ENCODE results near the gene GADD45A.

Gene GADD45A

DNA sequence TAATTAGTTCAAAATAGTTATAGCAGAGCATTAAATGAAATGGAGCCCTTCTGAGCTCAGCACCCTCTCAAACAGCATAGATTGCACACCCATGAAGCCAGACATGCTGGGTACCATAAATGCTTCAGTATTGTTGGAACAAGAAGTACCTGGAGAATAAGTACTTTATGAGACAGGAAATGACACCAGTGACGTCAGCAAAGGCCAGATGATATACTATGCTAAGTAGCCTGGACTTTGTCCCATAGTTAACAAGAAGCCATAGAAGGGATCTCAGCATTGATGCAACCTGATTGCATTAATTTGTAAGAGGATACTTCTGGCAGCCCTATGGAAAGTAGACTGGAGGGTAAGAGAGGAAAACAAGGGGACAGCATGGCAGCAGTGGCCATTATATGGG, 16.3 kb upstream of the GADD45A start:
- DNase-seq, result no peak

GRCh38 chr1:67672260-67672803, 12.7 kb upstream of the GADD45A start:
- DNase-seq, result no peak

- DNase-seq, result no peak
These were observed 11.4 kb upstream of the GADD45A start for GRCh38 chr1:67673468-67674201.

GRCh38 chr1:67674260-67675011, 10.6 kb upstream of the GADD45A start:
- DNase-seq, result peak in 1 of 56 donors; percentile 1

GRCh38 chr1:67675800-67676199, 9.2 kb upstream of the GADD45A start:
- no peak for DNase-seq

- DNase-seq, result no peak
These were observed 8.7 kb upstream of the GADD45A start for GRCh38 chr1:67676287-67676686.

DNA sequence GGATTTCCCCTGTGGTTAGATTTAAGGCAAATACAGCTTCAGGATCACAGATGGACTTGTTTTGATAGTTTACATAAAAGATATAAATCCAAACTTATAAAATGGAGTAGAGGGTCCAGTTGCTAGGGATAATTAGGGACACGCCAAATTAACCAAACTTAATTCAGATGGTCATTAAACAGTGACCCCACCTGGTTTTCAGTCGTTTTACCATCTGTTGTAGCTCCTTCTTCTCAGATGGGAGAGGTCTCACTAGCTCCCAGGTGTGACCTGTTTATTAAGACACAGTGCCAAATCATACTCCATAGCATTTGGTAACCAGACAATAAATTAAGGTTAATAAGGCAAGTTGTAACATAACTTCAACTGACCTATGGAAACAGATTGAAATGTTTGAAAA, 8.1 kb upstream of the GADD45A start:
- no peak for DNase-seq

- no peak for DNase-seq
These were observed 7.6 kb upstream of the GADD45A start for GRCh38 chr1:67677408-67677807.

- DNase-seq, result no peak
These were observed 7.1 kb upstream of the GADD45A start for GRCh38 chr1:67677930-67678329.

DNA sequence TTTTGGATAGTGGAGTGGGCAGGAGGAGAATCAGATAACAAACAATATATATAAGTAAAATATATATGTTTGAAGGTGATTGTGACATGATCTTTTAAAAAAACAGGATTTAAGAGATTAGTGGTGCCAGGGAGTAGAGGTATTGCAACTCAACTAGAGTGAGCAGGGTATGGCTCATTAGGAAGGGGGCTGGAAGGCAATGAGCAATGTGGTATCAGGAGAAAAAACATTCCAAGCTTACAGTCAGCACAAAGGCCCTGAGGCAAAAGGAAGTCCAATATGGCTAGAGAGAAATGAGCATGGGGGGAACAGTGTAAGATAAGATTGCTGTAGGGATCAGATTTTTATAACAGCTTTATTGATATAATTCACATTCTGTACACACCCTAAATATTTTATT, 5.3 kb upstream of the GADD45A start:
- DNase-seq, result no peak

DNA sequence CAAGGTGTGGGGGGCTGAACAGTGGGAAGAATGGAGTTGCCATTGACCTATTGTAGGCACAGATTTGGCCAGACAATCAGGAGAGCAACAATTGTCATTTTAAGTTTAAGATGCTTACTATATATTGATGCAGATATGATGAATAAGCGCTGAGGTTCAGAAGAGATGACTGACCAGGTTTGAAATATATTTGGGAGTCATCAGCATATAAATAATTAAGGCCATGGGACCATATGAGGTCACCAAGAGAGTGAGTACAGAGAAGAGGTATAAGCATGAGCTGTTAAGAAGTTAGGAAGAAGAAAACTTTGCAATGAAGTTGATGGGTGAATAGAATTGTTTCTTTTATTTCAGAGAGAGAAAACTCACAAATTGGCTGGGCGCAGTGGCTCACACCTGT, 4.5 kb upstream of the GADD45A start:
- no peak for DNase-seq

- no peak for DNase-seq
These were observed 2.3 kb upstream of the GADD45A start for GRCh38 chr1:67682659-67683197.

GRCh38 chr1:67683316-67683715, 1.7 kb upstream of the GADD45A start:
- no peak for DNase-seq

DNA sequence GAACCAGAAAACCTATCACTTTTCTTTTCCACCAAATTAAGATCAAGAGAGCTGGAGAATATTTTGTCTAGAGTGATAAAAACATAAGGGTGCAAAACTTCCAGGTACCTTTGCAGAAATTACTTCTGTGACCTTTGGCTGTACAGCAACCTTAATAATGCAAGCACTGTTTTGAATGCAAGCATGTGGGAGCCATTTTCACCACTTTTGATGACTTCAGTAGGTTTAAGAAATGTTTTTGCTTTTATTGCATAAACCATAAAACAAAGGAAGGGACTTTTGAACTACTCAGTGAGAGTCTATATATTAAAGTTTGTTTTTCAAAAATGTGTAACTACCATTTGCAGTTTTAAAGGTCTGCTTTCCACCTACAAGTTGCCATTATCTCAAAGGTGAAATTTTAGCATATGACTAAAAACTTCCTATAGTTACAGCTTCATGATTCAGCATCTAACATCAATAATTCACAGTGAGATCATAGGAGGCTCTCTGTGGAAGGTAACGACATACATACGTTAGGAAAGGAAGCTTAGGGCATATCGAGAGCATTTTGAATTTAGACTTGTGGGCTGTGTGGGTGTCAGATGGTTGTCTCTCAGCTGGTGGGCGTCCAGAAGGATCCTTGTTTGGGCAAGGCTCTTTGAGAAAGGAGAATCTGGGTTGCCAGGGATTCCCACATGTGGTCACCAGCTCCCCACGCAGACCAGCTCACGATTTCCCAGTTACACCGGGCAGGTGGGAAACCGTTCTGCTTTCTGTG, 1.1 kb upstream of the GADD45A start:
- peak in 13 of 56 donors; percentile 1 to 44 (median 10) for DNase-seq

GRCh38 chr1:67684526-67685066, 405 bp upstream of the GADD45A start:
- peak in 1 of 56 donors; percentile 23 for DNase-seq

- DNase-seq, result peak in 31 of 56 donors; percentile 26 to 64 (median 45)
These were observed 711 bp downstream of the GADD45A start for GRCh38 chr1:67685558-67686266.

- DNase-seq, result peak in 53 of 56 donors; percentile 18 to 80 (median 55)
These were observed 1.5 kb downstream of the GADD45A start for GRCh38 chr1:67686267-67687197.

GRCh38 chr1:67687198-67687545, 2.2 kb downstream of the GADD45A start:
- DNase-seq, result no peak

DNA sequence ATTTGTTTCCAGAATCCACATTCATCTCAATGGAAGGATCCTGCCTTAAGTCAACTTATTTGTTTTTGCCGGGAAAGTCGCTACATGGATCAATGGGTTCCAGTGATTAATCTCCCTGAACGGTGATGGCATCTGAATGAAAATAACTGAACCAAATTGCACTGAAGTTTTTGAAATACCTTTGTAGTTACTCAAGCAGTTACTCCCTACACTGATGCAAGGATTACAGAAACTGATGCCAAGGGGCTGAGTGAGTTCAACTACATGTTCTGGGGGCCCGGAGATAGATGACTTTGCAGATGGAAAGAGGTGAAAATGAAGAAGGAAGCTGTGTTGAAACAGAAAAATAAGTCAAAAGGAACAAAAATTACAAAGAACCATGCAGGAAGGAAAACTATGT, 2.6 kb downstream of the GADD45A start:
- DNase-seq, result no peak

Data from nucleus accumbens (tissue), 56 donors.